ENCODE measurements around the gene ENPP3. TPM values are rescaled to one million over a fixed set of nuclear protein-coding genes. Genes with fewer than 3 reads are reported as not detected.
"Not testable (repeated sequence)": the region's sequence is repeated elsewhere in the genome, so short reads cannot be mapped to it uniquely, and the experiment has no call there.

Gene ENPP3
- total RNA-seq, 1 donor from 2014 or later, result 0.40 TPM

- DNase-seq (ENCODE audit: low read depth in 2 of 2), result no peak
Observed at GRCh38 chr6:131736003-131736596, 99.0 kb downstream of the ENPP3 start.

- DNase-seq (ENCODE audit: low read depth in 2 of 2), result no peak
Observed at GRCh38 chr6:131736811-131737210, 99.7 kb downstream of the ENPP3 start.

DNA sequence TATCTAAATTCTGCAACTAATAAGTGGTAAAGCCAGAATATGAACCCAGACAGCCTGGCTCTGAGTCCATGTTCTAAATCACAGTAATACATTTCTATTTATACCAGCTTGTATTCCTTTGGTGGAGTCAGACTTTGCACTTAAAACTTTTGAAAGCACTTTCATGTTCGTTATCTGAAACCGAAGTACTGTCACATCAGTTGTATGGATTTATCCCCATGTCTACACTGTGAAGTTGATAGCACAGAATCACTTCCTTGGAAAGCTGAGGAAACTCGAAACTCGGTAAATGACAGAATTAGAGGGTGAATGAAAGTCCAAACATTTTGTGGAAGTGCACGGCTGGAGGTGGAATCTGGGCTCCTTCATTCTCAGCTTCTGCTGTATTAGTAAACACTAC is 102.0 kb downstream of the ENPP3 start:
- DNase-seq (ENCODE audit: low read depth in 2 of 2), result no peak

- DNase-seq (ENCODE audit: low read depth in 2 of 2), result no peak
Observed at GRCh38 chr6:131740161-131740560, 103.1 kb downstream of the ENPP3 start.

DNA sequence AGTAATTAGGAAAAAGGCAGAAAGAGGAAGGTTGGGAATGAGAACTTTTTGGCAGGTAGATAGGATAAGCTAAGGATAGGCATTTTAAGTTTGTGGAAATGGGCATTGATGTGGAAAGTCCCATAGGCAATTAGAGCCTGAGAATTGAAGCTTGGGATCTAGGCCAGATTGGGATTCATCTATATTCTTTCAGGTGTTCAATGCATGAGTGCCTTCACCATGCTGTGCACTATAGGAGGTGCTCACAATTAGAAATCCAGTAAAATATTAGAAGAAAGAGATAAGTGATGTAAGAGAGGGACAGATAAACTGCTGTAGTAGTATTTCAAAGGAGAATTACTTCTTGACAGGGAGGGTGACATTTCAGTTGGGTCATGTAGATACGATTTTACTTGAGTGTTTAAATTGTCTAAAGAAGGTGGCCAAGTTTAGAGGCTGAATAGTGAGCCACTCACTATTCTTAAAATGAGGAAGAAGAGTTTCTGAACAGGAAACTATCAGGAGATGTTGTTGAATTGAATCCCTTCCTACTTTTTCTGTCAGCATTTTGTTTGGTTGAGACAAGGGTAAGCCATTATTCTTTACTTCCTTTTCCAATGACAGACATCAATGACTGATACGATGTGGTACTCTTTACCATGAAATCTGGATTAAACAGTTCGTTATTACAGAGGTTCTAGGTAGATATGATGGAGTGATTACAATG is 104.7 kb downstream of the ENPP3 start:
- DNase-seq (ENCODE audit: low read depth in 2 of 2), result no peak

- DNase-seq (ENCODE audit: low read depth in 2 of 2), result peak; percentile 3 to 55
Observed at GRCh38 chr6:131744432-131745287, 107.6 kb downstream of the ENPP3 start.

DNA sequence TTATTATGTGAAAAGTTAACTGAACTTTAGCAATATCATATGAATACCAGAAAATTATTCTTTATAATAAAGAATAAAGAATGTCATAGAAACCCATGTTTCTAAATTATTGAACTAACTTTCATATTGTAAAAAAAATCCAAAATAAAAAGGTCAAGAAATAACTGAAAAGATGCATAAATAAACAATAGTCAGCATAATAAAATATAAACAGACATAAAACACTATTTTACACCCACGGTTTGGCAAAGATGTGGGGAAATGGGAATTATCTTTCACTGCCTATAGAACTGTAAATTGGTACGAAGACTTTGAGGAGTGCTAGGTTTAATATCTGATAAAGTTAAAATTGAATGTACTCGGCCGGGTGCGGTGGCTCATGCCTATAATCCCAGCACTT is 108.4 kb downstream of the ENPP3 start:
- DNase-seq (ENCODE audit: low read depth in 2 of 2), result no peak

DNA sequence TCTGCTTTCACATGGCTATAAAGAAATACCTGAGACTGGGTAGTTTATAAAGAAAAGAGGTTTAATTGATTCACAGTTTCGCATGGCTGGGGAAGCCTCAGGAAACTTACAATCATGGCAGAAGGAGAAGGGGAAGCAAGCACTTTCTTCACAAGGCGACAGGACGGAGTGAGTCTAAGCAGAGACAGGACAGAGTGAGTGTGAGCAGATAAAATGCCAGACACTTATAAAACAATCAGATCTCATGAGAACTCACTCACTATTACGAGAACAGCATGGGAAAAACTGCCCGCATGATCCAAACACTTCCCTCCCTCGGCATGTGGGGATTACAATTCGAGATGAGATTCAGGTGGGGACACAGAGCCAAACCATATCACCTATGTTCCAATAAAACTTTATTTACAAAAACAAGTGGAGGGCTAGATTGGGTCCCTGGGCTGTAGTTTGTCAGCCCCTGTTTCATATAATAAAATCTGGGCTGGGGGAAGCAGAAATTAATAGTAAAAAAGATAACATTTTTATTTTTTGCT is 110.8 kb downstream of the ENPP3 start:
- no peak for DNase-seq (ENCODE audit: low read depth in 2 of 2)

DNA sequence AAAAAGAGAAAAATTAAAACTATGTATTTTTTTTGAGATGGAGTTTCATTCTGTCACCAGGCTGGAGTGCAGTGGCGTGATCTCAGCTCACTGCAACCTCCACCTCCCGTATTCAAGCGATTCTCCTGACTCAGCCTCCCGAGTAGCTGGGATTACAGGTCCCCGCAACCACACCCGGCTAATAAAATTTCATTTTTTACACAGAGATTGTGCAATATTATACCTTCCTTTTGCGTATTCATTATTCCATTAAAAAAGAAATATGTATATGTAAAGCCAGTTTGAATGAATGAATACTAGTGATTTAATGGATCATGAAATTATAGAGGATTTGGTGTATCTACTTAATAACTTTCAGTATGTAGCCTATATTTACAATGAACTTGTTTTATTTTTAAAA is 111.9 kb downstream of the ENPP3 start:
- DNase-seq (ENCODE audit: low read depth in 2 of 2), result no peak

DNA sequence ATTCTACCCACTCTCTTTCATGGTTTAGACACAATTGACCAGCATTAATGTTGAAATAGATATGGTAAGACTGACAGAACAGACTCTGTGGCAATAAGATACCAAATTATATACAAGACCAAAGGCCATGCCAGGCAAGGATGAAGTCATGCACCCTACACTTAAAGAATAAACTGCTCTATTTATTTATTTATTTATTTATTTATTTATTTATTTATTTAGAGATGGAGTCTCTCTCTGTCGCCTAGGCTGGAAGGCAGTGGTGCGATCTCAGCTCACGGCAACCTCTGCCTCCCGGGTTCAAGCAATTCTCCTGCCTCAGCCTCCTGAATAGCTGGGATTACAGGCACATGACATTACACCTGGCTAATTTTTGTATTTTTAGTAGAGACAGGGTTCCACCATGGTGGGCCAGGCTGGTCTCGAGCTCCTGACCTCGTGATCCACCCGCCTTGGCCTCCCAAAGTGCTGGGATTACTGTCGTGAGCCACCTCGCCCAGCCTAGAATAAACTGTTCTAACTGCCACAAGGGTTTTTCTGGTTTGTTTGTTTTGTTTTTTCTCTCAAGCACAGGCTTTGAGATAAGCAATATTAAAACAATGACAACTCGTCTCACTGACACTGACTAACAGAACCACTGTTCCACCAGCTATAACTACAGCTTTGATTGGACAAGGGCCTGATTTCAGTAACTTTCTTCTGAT is 114.1 kb downstream of the ENPP3 start:
- DNase-seq (ENCODE audit: low read depth in 2 of 2), result not testable (repeated sequence)

- DNase-seq (ENCODE audit: low read depth in 2 of 2), result no peak
Observed at GRCh38 chr6:131754088-131754487, 117.0 kb downstream of the ENPP3 start.

GRCh38 chr6:131754715-131755567 is 117.8 kb downstream of the ENPP3 start:
- no peak for DNase-seq (ENCODE audit: low read depth in 2 of 2)

GRCh38 chr6:131755597-131755996 is 118.5 kb downstream of the ENPP3 start:
- DNase-seq (ENCODE audit: low read depth in 2 of 2), result peak in 1 of 2 donors; percentile 11

GRCh38 chr6:131756039-131756438 is 118.9 kb downstream of the ENPP3 start:
- DNase-seq (ENCODE audit: low read depth in 2 of 2), result no peak

- no peak for DNase-seq (ENCODE audit: low read depth in 2 of 2)
Observed at GRCh38 chr6:131758920-131759319, 121.8 kb downstream of the ENPP3 start.

DNA sequence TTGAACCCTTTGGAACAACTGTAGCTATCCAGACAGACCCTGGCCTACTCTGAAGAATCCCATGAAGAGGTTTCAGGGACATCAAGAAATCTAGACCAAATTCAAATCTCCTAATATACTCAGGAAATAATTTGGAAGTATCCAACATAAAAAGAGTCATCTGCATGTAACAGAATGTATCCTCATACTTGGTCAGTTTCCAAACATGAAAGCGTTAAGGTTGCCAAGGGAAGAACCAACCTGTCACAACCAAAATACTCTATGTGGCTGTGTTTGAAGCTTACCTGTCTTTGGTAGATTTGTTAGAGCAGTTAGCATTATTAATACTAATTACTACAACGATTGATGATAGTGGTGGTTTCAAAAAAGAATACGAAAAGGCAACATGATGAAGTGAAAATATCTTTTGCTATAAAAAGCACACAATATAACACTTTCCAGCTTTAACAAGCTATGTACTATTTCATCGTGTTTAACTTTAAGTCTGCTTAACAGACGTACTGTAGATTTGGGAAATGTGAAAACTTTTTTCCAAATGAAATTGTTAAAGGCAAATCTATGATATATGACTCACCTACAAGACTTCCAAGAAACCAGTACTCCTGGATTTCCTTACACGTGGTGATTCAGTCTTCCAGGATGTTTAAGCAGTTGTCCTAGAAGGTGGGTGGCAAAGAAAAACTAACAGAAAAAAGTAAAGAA is 124.1 kb downstream of the ENPP3 start:
- DNase-seq (ENCODE audit: low read depth in 2 of 2), result peak in 1 of 2 donors; percentile 20

- no peak for DNase-seq (ENCODE audit: low read depth in 2 of 2)
Observed at GRCh38 chr6:131761762-131762067, 124.6 kb downstream of the ENPP3 start.

DNA sequence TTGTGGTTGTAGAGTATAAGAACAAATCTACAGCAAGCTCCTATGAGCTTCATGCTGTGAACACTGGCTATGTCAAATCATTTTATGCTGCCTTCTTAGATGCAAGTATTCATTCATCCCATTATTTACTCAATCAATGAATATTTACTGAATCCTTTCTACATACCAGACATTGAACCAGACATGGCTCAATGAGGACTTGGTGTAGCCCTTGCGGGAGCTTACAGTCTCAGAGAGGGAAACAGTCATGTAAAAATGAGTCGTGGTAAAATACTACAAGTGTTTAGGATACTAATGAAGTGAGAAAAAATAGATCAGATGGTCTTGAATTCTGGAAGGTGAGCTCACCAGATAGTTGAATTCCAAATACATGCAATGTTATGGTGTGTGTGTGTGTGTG is 125.9 kb downstream of the ENPP3 start:
- no peak for DNase-seq (ENCODE audit: low read depth in 2 of 2)

DNA sequence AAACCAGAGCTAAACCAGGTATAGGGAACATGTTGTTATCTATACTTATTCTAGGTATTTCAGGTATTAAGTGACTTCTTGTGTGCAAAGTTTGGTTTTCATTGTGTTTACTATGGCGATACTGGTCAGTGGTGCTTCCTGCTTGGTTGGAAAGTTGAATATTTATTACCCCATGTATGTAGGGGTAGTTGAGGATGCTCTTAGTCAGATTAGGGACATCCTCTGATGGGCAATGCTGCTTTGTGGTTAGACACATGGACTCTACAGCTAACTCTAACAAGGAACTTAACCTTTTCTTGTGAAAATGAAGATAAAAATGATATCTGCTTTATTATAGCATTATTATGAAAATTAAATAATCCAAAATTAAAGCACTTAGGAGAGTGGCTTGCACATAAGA is 126.6 kb downstream of the ENPP3 start:
- no peak for DNase-seq (ENCODE audit: low read depth in 2 of 2)

- DNase-seq (ENCODE audit: low read depth in 2 of 2), result no peak
Observed at GRCh38 chr6:131764350-131764749, 127.2 kb downstream of the ENPP3 start.

Measured in lung microvascular endothelial cell (primary cell).